Activated naive CD4-positive, alpha-beta T cell treated with anti-CD3 and anti-CD28 coated beads, Interleukin-2, amount 10 ng/mL, durations not matched to agents 7 days and 5 days (primary cell): Measurements from ENCODE around the gene KIAA1671.

Source experiments
- CTCF ChIA-PET: fragments of 350-600 bp; sonication (Branson Sonifier 250); formaldehyde crosslinking; loops from one replicate; lab custom pipeline; 2021; ENCODE audit warnings: antibody characterized with exemption; lab: Charles Lee
- DNase-seq: peaks from one replicate; pipeline ENCODE4 v3.0.0-alpha.2; 2020
- H3K27ac Mint-ChIP-seq: one replicate; pipeline ENCODE4 v1.8.0; 2021; ENCODE audit warnings: mild to moderate bottlenecking, moderate library complexity, mixed read lengths
- H3K27me3 Mint-ChIP-seq: one replicate; pipeline ENCODE4 v1.8.0; 2021; ENCODE audit warnings: mild to moderate bottlenecking, mixed read lengths
- H3K36me3 Mint-ChIP-seq: one replicate; pipeline ENCODE4 v1.8.0; 2021; ENCODE audit warnings: mixed read lengths
- H3K4me1 Mint-ChIP-seq: one replicate; pipeline ENCODE4 v1.8.0; 2021; ENCODE audit warnings: mixed read lengths
- H3K4me3 Mint-ChIP-seq: one replicate; pipeline ENCODE4 v1.8.0; 2021; ENCODE audit warnings: mild to moderate bottlenecking, moderate library complexity, mixed read lengths
- H3K9me3 Mint-ChIP-seq: one replicate; pipeline ENCODE4 v1.8.0; 2021; ENCODE audit warnings: mixed read lengths

KIAA1671 gene

GRCh38 chr22:24981066-24981465, 28.6 kb downstream of the KIAA1671 start:
- CTCF ChIA-PET: no interaction called here
- Mint-ChIP-seq H3K36me3 (no peaks in the 10 kb centered on the region), H3K4me1 (peaks cover 11% of the 10 kb centered on the region), H3K9me3 (no peaks in the 10 kb centered on the region), H3K4me3 (no peak overlapping the region), H3K27me3 (peaks cover 46% of the 10 kb centered on the region), H3K27ac (no peak overlapping the region)
- DNase-seq: no peak

- Mint-ChIP-seq H3K36me3 (no peaks in the 10 kb centered on the region), H3K27me3 (peaks cover 41% of the 10 kb centered on the region), H3K4me3 (no peak overlapping the region), H3K4me1 (peaks cover 15% of the 10 kb centered on the region), H3K9me3 (no peaks in the 10 kb centered on the region), H3K27ac (no peak overlapping the region)
- DNase-seq: no peak
- CTCF ChIA-PET: no interaction called here
These were observed 29.1 kb downstream of the KIAA1671 start for GRCh38 chr22:24981656-24982055.

GRCh38 chr22:24982301-24983056, 30.0 kb downstream of the KIAA1671 start:
- CTCF ChIA-PET: no interaction called here
- Mint-ChIP-seq H3K9me3 (no peaks in the 10 kb centered on the region), H3K4me3 (no peak overlapping the region), H3K4me1 (peaks cover 22% of the 10 kb centered on the region), H3K27ac (no peak overlapping the region), H3K36me3 (no peaks in the 10 kb centered on the region), H3K27me3 (peaks cover 39% of the 10 kb centered on the region)
- no peak for DNase-seq

- no peak for DNase-seq
- Mint-ChIP-seq H3K27ac (no peak overlapping the region), H3K9me3 (no peaks in the 10 kb centered on the region), H3K27me3 (peaks cover 39% of the 10 kb centered on the region), H3K4me3 (no peak overlapping the region), H3K4me1 (peaks cover 26% of the 10 kb centered on the region), H3K36me3 (no peaks in the 10 kb centered on the region)
- CTCF ChIA-PET: no interaction called here
These were observed 30.6 kb downstream of the KIAA1671 start for GRCh38 chr22:24983151-24983550.

GRCh38 chr22:24984122-24984521, 31.6 kb downstream of the KIAA1671 start:
- Mint-ChIP-seq H3K27me3 (peaks cover 48% of the 10 kb centered on the region), H3K4me1 (peaks cover 34% of the 10 kb centered on the region), H3K9me3 (no peaks in the 10 kb centered on the region), H3K4me3 (no peak overlapping the region), H3K27ac (peak overlapping the region; percentile 72), H3K36me3 (no peaks in the 10 kb centered on the region)
- CTCF ChIA-PET: no interaction called here
- no peak for DNase-seq

GRCh38 chr22:24985826-24986214, 33.3 kb downstream of the KIAA1671 start:
- no peaks in the 10 kb centered on the region for H3K36me3 Mint-ChIP-seq
- peak overlapping the region; percentile 77 for H3K27ac Mint-ChIP-seq
- H3K9me3 Mint-ChIP-seq: no peaks in the 10 kb centered on the region
- no peak for DNase-seq
- peaks cover 42% of the 10 kb centered on the region for H3K4me1 Mint-ChIP-seq
- H3K4me3 Mint-ChIP-seq: peak overlapping the region; percentile 39
- peaks cover 59% of the 10 kb centered on the region for H3K27me3 Mint-ChIP-seq
- CTCF ChIA-PET: interaction anchor here (1.7 kb wide), 1 partner anchor 41 kb away, joined by 5 read pairs; no protein-coding TSS in a partner anchor

GRCh38 chr22:24986816-24987215, 34.3 kb downstream of the KIAA1671 start:
- CTCF ChIA-PET: interaction anchor here (1.7 kb wide), 1 partner anchor 40 kb away, joined by 5 read pairs; no protein-coding TSS in a partner anchor
- peaks cover 54% of the 10 kb centered on the region for H3K27me3 Mint-ChIP-seq
- no peak overlapping the region for H3K4me3 Mint-ChIP-seq
- no peaks in the 10 kb centered on the region for H3K36me3 Mint-ChIP-seq
- no peaks in the 10 kb centered on the region for H3K9me3 Mint-ChIP-seq
- peak overlapping the region; percentile 71 for H3K27ac Mint-ChIP-seq
- peak; percentile 65 for DNase-seq
- H3K4me1 Mint-ChIP-seq: peaks cover 48% of the 10 kb centered on the region

- Mint-ChIP-seq H3K9me3 (no peaks in the 10 kb centered on the region), H3K27ac (peak overlapping the region; percentile 60), H3K4me3 (no peak overlapping the region), H3K4me1 (peaks cover 68% of the 10 kb centered on the region), H3K36me3 (no peaks in the 10 kb centered on the region), H3K27me3 (peaks cover 49% of the 10 kb centered on the region)
- CTCF ChIA-PET: interaction anchor here (0.8 to 1.1 kb wide), 2 partner anchors 51 to 60 kb away, joined by 4 read pairs; no protein-coding TSS in a partner anchor
- no peak for DNase-seq
These were observed 36.6 kb downstream of the KIAA1671 start for GRCh38 chr22:24989135-24989534.

- no peaks in the 10 kb centered on the region for H3K36me3 Mint-ChIP-seq
- H3K9me3 Mint-ChIP-seq: no peaks in the 10 kb centered on the region
- no peak overlapping the region for H3K4me3 Mint-ChIP-seq
- H3K27me3 Mint-ChIP-seq: peaks cover 45% of the 10 kb centered on the region
- CTCF ChIA-PET: interaction anchor here (0.8 to 1.1 kb wide), 2 partner anchors 51 to 59 kb away, joined by 4 read pairs; no protein-coding TSS in a partner anchor
- DNase-seq: no peak
- H3K27ac Mint-ChIP-seq: no peak overlapping the region
- H3K4me1 Mint-ChIP-seq: peaks cover 68% of the 10 kb centered on the region
These were observed 37.0 kb downstream of the KIAA1671 start for GRCh38 chr22:24989541-24989951.

- Mint-ChIP-seq H3K36me3 (no peaks in the 10 kb centered on the region), H3K4me3 (no peak overlapping the region), H3K27me3 (peaks cover 36% of the 10 kb centered on the region), H3K9me3 (no peaks in the 10 kb centered on the region), H3K4me1 (peaks cover 74% of the 10 kb centered on the region), H3K27ac (no peak overlapping the region)
- CTCF ChIA-PET: no interaction called here
- DNase-seq: no peak
These were observed 37.9 kb downstream of the KIAA1671 start for GRCh38 chr22:24990344-24990905.

GRCh38 chr22:24992946-24993345, 40.4 kb downstream of the KIAA1671 start:
- peaks cover 30% of the 10 kb centered on the region for H3K27me3 Mint-ChIP-seq
- peak overlapping the region; percentile 87 for H3K27ac Mint-ChIP-seq
- peaks cover 79% of the 10 kb centered on the region for H3K4me1 Mint-ChIP-seq
- no peak overlapping the region for H3K4me3 Mint-ChIP-seq
- no peaks in the 10 kb centered on the region for H3K9me3 Mint-ChIP-seq
- CTCF ChIA-PET: no interaction called here
- no peaks in the 10 kb centered on the region for H3K36me3 Mint-ChIP-seq
- no peak for DNase-seq

GRCh38 chr22:24994070-24994763, 41.7 kb downstream of the KIAA1671 start:
- CTCF ChIA-PET: interaction anchor here (0.6 kb wide), 1 partner anchor 55 kb away, joined by 3 read pairs; no protein-coding TSS in a partner anchor
- no peaks in the 10 kb centered on the region for H3K9me3 Mint-ChIP-seq
- H3K36me3 Mint-ChIP-seq: no peaks in the 10 kb centered on the region
- H3K27me3 Mint-ChIP-seq: peaks cover 20% of the 10 kb centered on the region
- peak overlapping the region; percentile 87 for H3K27ac Mint-ChIP-seq
- DNase-seq: peak; percentile 63
- no peak overlapping the region for H3K4me3 Mint-ChIP-seq
- H3K4me1 Mint-ChIP-seq: peaks cover 69% of the 10 kb centered on the region

- Mint-ChIP-seq H3K36me3 (no peaks in the 10 kb centered on the region), H3K4me1 (peaks cover 62% of the 10 kb centered on the region), H3K27me3 (peaks cover 9% of the 10 kb centered on the region), H3K27ac (no peak overlapping the region), H3K9me3 (no peaks in the 10 kb centered on the region), H3K4me3 (no peak overlapping the region)
- DNase-seq: no peak
- CTCF ChIA-PET: interaction anchor here (0.8 to 2.0 kb wide), 3 partner anchors 50 to 55 kb away, joined by 3 to 9 read pairs (median 4); no protein-coding TSS in a partner anchor
These were observed 43.2 kb downstream of the KIAA1671 start for GRCh38 chr22:24995649-24996180.

- CTCF ChIA-PET: interaction anchor here (0.8 to 2.0 kb wide), 2 partner anchors 49 to 52 kb away, joined by 3 to 9 read pairs; no protein-coding TSS in a partner anchor
- H3K4me3 Mint-ChIP-seq: no peak overlapping the region
- peaks cover 64% of the 10 kb centered on the region for H3K4me1 Mint-ChIP-seq
- DNase-seq: no peak
- peaks cover 9% of the 10 kb centered on the region for H3K27me3 Mint-ChIP-seq
- peaks cover 5% of the 10 kb centered on the region for H3K36me3 Mint-ChIP-seq
- no peak overlapping the region for H3K27ac Mint-ChIP-seq
- peaks cover 3% of the 10 kb centered on the region for H3K9me3 Mint-ChIP-seq
These were observed 44.0 kb downstream of the KIAA1671 start for GRCh38 chr22:24996420-24996952.
